PC-3 (cell line): ENCODE results near the gene TRAF1. TPM values are rescaled to one million over a fixed set of nuclear protein-coding genes. Genes with fewer than 3 reads are reported as not detected.
A peak's percentile ranks its signal among the peaks of the same experiment; 100 is the strongest.

Source experiments
- ATAC-seq: fragments of 200-7000 bp; cut with Tn5 transposase; 2 replicates; pipeline ENCODE4 v1.9.1; 2020; ENCODE audit warnings: mild to moderate bottlenecking, moderate library complexity
- BruUV-seq: library from RNA; stranded (reverse); fragments of 400-500 nt; replicated peaks from 2 replicates; lab custom pipeline; 2021; lab: Mats Ljungman, UMichigan
- CTCF ChIA-PET: fragments of 300-600 bp; sonication (Branson Sonifier 250); formaldehyde crosslinking; loops from one replicate; lab custom pipeline; 2022; ENCODE audit warnings: antibody characterized with exemption; lab: Charles Lee
- POLR2A ChIA-PET: fragments of 300-600 bp; sonication (Branson Sonifier 250); formaldehyde crosslinking; loops from one replicate; lab custom pipeline; 2022; ENCODE audit warnings: antibody characterized with exemption; ENCODE audit not compliant: unreplicated experiment; lab: Charles Lee
- DNase-seq: peaks from one replicate; pipeline ENCODE4 v3.0.0-alpha.2; 2015
- H2AFZ ChIP-seq: fragments of 300-600 bp; sonication (generic); 2 replicates; pipeline ENCODE4 v1.6.0; 2016; ENCODE audit warnings: antibody characterized with exemption, low read length
- H3F3A ChIP-seq: fragments of 300-600 bp; sonication (generic); one replicate; pipeline ENCODE4 v1.6.0; 2017; ENCODE audit warnings: antibody characterized with exemption, low read length, control low read depth, mild to moderate bottlenecking; ENCODE audit not compliant: unreplicated experiment
- H3K27ac ChIP-seq: fragments of 300-600 bp; sonication (generic); 2 replicates; pipeline ENCODE4 v1.5.1; 2016; ENCODE audit warnings: mild to moderate bottlenecking, low read length
- H3K27me3 ChIP-seq: fragments of 300-600 bp; sonication (generic); 2 replicates; pipeline ENCODE4 v1.6.1; 2016; ENCODE audit warnings: low read length, mixed read lengths
- H3K36me3 ChIP-seq: fragments of 300-600 bp; sonication (generic); 2 replicates; pipeline ENCODE4 v1.6.1; 2016; ENCODE audit warnings: low read depth, mixed run types, low read length, mixed read lengths
- H3K4me1 ChIP-seq: fragments of 300-600 bp; sonication (generic); 2 replicates; pipeline ENCODE4 v1.5.1; 2016; ENCODE audit warnings: low read length; ENCODE audit not compliant: insufficient read depth
- H3K4me2 ChIP-seq: fragments of 300-600 bp; sonication (generic); 2 replicates; pipeline ENCODE4 v1.6.0; 2016; ENCODE audit warnings: low read length
- H3K4me3 ChIP-seq: fragments of 300-600 bp; sonication (generic); 2 replicates; pipeline ENCODE4 v1.5.1; 2016; ENCODE audit warnings: mild to moderate bottlenecking, low read length, mixed read lengths
- H3K79me2 ChIP-seq: fragments of 300-600 bp; sonication (generic); 2 replicates; pipeline ENCODE4 v1.6.1; 2017; ENCODE audit warnings: low read length, mixed read lengths
- H3K9ac ChIP-seq: fragments of 300-600 bp; sonication (generic); 2 replicates; pipeline ENCODE4 v1.6.0; 2016; ENCODE audit warnings: mild to moderate bottlenecking, low read length
- H3K9me2 ChIP-seq: fragments of 300-600 bp; sonication (generic); replicated peaks from 2 replicates; pipeline ENCODE4 v1.6.1; 2016; ENCODE audit warnings: mixed run types, low read length, mixed read lengths
- H3K9me3 ChIP-seq: fragments of 300-600 bp; sonication (generic); 2 replicates; pipeline ENCODE4 v1.6.1; 2016; ENCODE audit warnings: low read length, mixed read lengths
- H4K20me1 ChIP-seq: fragments of 300-600 bp; sonication (generic); 2 replicates; pipeline ENCODE4 v1.6.1; 2016; ENCODE audit warnings: low read length, mixed read lengths
- EZH2 ChIP-seq: fragments of 300-600 bp; sonication (generic); IDR thresholded peaks from one replicate; pipeline ENCODE4 v1.6.1; 2017; ENCODE audit warnings: antibody characterized with exemption, mild to moderate bottlenecking, low read length; ENCODE audit not compliant: unreplicated experiment
- EZH2phosphoT487 ChIP-seq: fragments of 300-600 bp; sonication (generic); IDR thresholded peaks from 2 replicates; pipeline ENCODE4 v1.6.1; 2018; ENCODE audit warnings: mild to moderate bottlenecking, antibody characterized with exemption, low read length, borderline replicate concordance
- intact Hi-C: fragments of 100-400 bp; cut with micrococcal nuclease; formaldehyde crosslinking; loops from 2 replicates; pipeline ENCODE4 v1.9.0; 2023
- total RNA-seq: library from RNA; depleted of rRNA; stranded (reverse); fragments of >200 nt; gene quantifications from 2 replicates; pipeline ENCODE4 v1.2.3, GENCODE V29; 2014
- TF ChIP-seq, protein P1 (sequence below): fragments of 300-600 bp; sonication (generic); conservative IDR thresholded peaks from 2 replicates; pipeline ENCODE4 v1.5.1; 2017; ENCODE audit warnings: antibody characterized with exemption, low read depth, mild to moderate bottlenecking, low read length

Gene TRAF1
- total RNA-seq, 1 experiment from 2014 or later = 0.15 TPM

- Histone ChIP-seq H3K4me3 (peak overlapping the region; percentile 31; the same call in 1 of the 2 replicates), H2AFZ (no peak overlapping the region), H3F3A (no peaks in the 10 kb centered on the region), H3K27ac (no peak overlapping the region), H4K20me1 (no peaks in the 10 kb centered on the region), H3K36me3 (peaks cover 25% of the 10 kb centered on the region), H3K27me3 (no peaks in the 10 kb centered on the region), H3K4me2 (peak overlapping the region; percentile 60; the same call in 1 of the 2 replicates), H3K4me1 (peaks cover 22% of the 10 kb centered on the region), H3K9me3 (no peaks in the 10 kb centered on the region), H3K9ac (no peak overlapping the region), H3K9me2 (no peaks in the 10 kb centered on the region), H3K79me2 (peaks cover 12% of the 10 kb centered on the region)
- DNase-seq = no peak
- ATAC-seq = no peak
- no peak for TF ChIP-seq EZH2phosphoT487
- intact Hi-C loops = no loop called here
- POLR2A ChIA-PET = no interaction called here
- CTCF ChIA-PET = no interaction called here
- BruUV-seq = no TSS peak
Measured at GRCh38 chr9:120869360-120869687, 57.3 kb downstream of the TRAF1 start.

DNA sequence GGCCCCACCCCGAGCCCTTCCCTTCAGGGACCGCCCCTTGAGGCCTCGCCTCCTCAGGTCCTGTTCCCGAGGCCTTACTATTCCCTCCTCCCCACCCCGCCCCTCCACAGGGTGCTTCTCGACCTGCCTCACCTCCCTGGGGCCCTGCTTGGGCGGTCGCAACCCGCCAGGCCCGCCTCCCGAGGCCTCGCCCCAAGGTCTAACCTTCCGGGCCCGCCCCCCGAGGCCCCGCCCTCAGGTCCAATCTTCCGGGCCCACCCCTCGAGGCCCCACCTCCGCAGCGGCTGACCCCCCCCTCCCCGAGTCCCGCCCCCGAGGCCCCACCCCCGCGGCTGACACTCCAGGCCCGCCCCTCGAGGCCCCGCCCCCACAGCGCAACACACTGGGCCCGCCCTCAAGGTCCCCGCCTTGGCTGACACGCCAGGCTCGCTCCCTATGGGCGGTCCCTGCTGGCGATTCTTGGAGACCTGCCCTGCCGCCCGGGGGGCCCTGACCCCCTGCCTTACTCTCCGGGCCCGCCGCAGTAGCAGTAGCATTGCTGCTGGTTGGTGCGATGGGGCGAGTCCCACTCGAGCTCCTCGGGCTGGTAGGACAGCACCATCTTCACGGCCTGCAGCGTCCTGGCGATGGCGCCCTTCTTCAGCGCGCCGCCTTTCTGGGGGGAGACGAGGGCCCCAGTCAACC is 57.8 kb downstream of the TRAF1 start:
- Histone ChIP-seq H2AFZ (peak overlapping the region; percentile 77), H3K9me3 (no peaks in the 10 kb centered on the region), H3K4me3 (peak overlapping the region; percentile 52; the same call in 1 of the 2 replicates), H3K9ac (no peak overlapping the region), H3K27ac (no peak overlapping the region), H3K27me3 (no peaks in the 10 kb centered on the region), H3F3A (no peaks in the 10 kb centered on the region), H3K4me1 (peaks cover 17% of the 10 kb centered on the region), H4K20me1 (no peaks in the 10 kb centered on the region), H3K79me2 (peaks cover 7% of the 10 kb centered on the region; the same call in 1 of the 2 replicates), H3K9me2 (no peaks in the 10 kb centered on the region), H3K4me2 (peak overlapping the region; percentile 75), H3K36me3 (peaks cover 25% of the 10 kb centered on the region)
- BruUV-seq = no TSS peak
- POLR2A ChIA-PET = no interaction called here
- ATAC-seq = peak; percentile 95
- intact Hi-C loops = no loop called here
- CTCF ChIA-PET = no interaction called here
- DNase-seq = peak; percentile 92
- TF ChIP-seq EZH2phosphoT487 (no peak), EZH2 (no peak)
- TF ChIP-seq, protein P1, sequence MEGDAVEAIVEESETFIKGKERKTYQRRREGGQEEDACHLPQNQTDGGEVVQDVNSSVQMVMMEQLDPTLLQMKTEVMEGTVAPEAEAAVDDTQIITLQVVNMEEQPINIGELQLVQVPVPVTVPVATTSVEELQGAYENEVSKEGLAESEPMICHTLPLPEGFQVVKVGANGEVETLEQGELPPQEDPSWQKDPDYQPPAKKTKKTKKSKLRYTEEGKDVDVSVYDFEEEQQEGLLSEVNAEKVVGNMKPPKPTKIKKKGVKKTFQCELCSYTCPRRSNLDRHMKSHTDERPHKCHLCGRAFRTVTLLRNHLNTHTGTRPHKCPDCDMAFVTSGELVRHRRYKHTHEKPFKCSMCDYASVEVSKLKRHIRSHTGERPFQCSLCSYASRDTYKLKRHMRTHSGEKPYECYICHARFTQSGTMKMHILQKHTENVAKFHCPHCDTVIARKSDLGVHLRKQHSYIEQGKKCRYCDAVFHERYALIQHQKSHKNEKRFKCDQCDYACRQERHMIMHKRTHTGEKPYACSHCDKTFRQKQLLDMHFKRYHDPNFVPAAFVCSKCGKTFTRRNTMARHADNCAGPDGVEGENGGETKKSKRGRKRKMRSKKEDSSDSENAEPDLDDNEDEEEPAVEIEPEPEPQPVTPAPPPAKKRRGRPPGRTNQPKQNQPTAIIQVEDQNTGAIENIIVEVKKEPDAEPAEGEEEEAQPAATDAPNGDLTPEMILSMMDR = peak; percentile 30; the same call in 1 of the 2 replicates

GRCh38 chr9:120868339-120868675 is 58.3 kb downstream of the TRAF1 start:
- H4K20me1 ChIP-seq = no peaks in the 10 kb centered on the region
- CTCF ChIA-PET = interaction anchor here (0.6 kb wide), 1 partner anchor 101 kb away, joined by 3 read pairs; no protein-coding TSS in a partner anchor
- H3K9me2 ChIP-seq = no peaks in the 10 kb centered on the region
- no peak for ATAC-seq
- H3K27ac ChIP-seq = peak overlapping the region; percentile 41; the same call in 1 of the 2 replicates
- peaks cover 24% of the 10 kb centered on the region for H3K36me3 ChIP-seq
- peak overlapping the region; percentile 77 for H2AFZ ChIP-seq
- H3K9ac ChIP-seq = peak overlapping the region; percentile 60
- no peaks in the 10 kb centered on the region for H3K27me3 ChIP-seq
- intact Hi-C loops = no loop called here
- H3K4me1 ChIP-seq = peaks cover 12% of the 10 kb centered on the region
- H3K9me3 ChIP-seq = no peaks in the 10 kb centered on the region
- TF ChIP-seq EZH2phosphoT487 (no peak), EZH2 (no peak)
- TF ChIP-seq, protein P1 = no peak
- H3F3A ChIP-seq = no peaks in the 10 kb centered on the region
- H3K4me2 ChIP-seq = peak overlapping the region; percentile 75
- POLR2A ChIA-PET = no interaction called here
- BruUV-seq = TSS peak; percentile 16
- DNase-seq = no peak
- peak overlapping the region; percentile 52; the same call in 1 of the 2 replicates for H3K4me3 ChIP-seq
- H3K79me2 ChIP-seq = peaks cover 7% of the 10 kb centered on the region; the same call in 1 of the 2 replicates
